AG09309 (cell line): ENCODE data around the gene BRD3.
"Not testable (repeated sequence)": the region's sequence is repeated elsewhere in the genome, so short reads cannot be mapped to it uniquely, and the experiment has no call there.

Experiments
- DNase-seq: peaks from one replicate; pipeline ENCODE4 v3.0.0-alpha.2; 2010; ENCODE audit warnings: low read depth
- H3K4me3 ChIP-seq: 2 replicates; pipeline ENCODE4 v1.5.1; 2011; ENCODE audit warnings: mild to moderate bottlenecking, low read depth, low read length, moderate library complexity; ENCODE audit not compliant: control insufficient read depth
- CTCF ChIP-seq: IDR thresholded peaks from 2 replicates; pipeline ENCODE4 v1.5.1; 2011; ENCODE audit warnings: mild to moderate bottlenecking, low read depth, low read length, inconsistent platforms; ENCODE audit not compliant: insufficient read depth, control insufficient read depth; ENCODE audit errors: missing control alignments

BRD3 gene

GRCh38 chr9:134073500-134073899 lies 5.7 kb upstream of the BRD3 start:
- DNase-seq, result no peak
- TF ChIP-seq CTCF, result no peak

GRCh38 chr9:134072683-134073082 lies 4.9 kb upstream of the BRD3 start:
- not testable (repeated sequence) for DNase-seq, H3K4me3 ChIP-seq

More at GRCh38 chr9:134073500-134073899, 5.7 kb upstream of the BRD3 start:
- H3K4me3 ChIP-seq, result no peak overlapping the region

- no peak for DNase-seq
- no peak for TF ChIP-seq CTCF
- no peak overlapping the region for H3K4me3 ChIP-seq
These were observed 3.3 kb upstream of the BRD3 start for GRCh38 chr9:134071149-134071548.

GRCh38 chr9:134069480-134070399 lies 1.9 kb upstream of the BRD3 start:
- no peak for TF ChIP-seq CTCF
- H3K4me3 ChIP-seq, result no peak overlapping the region
- DNase-seq, result no peak

DNA sequence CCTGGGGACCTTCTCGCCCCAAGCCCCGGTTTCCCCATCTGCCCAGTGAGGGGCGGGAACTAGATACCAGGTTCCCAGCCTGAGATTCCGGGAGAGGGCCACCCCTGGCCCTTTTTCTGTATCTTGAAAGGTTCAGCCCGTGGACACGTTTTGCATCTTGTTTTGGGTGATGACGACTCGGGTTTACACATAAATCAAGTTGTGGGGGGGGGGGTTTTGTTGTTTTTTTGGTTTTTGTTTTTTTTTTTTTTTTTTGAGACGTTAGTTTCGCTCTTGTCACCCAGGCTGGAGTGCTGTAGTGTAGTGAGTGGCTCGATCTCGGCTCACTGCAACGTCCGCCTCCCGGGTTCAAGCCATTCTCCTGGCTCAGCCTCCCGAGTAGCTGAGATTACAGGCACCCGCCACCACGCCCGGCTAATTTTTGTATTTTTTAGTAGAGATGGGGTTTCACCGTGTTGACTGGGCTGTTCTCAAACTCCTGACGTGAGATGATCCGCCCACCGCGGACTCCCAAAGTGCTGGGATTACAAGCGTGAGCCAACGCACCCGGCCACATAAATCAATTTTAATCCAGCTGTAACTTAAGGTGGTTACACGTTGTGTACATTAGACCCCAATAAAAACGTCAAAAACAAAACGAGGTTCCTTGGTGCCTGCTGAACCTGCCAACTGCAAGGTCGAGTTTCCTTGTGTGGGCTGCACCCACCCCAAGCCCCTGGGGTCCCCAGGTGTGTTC lies 1.1 kb upstream of the BRD3 start:
- no peak for TF ChIP-seq CTCF
- H3K4me3 ChIP-seq, result peak overlapping the region; percentile 66
- DNase-seq, result no peak

DNA sequence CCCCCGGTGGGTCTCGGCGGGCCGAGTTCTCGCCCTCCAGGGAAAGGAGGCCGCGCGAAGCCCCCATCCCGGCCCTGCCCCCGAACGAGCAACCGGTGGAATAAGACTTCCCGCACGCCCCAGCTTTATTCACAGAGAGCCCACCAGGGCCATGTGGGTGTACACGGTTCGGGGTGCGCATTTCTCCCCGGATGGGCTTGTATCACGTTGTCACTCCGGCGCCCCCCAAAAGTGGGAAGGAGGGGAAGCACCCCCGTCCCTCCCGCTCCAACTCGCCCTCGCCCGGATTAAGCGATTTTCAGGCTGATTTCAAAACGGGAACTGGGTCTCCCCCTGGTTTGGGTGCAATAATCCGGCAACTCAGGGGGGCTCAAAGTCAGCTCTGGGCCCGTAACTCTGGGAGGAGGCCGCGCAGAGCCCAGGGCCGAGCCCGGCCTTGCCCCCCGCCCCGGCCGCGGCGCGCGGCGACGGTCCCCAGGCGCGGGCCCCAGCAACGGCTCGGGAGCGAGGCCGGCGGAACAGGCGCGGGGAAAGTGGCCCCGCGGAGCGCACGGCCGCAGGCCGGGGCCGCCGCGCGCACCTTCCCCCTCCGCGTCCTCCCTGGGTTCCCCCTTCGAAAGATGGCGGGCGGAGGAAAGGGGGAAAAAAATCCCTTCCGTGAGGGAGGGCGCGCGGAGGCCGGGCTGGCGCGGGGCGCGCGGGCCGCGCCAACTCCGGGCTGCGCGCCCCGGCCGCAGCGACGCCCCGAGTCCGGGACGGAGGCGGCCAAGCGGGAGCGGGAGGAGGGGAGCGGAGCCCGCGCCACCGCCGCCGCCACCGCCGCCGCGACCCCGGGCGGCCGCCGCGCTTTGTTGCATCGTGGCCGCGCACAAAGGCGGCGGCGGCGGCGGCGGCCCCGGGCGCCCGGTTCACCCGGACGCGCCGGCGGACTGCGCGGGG lies 644 bp downstream of the BRD3 start:
- peak overlapping the region; percentile 63 for H3K4me3 ChIP-seq
- no peak for TF ChIP-seq CTCF
- DNase-seq, result no peak
